OCI-M1 (cell line): Measurements from ENCODE around the gene HMGXB4.
A peak's percentile ranks its signal among the peaks of the same experiment; 100 is the strongest.

Source experiments
- DNase-seq: peaks from one replicate; lab custom pipeline; 2025; lab: John Stamatoyannopoulos, UW

The HMGXB4 gene

GRCh38 chr22:35257002-35257320 is 332 bp upstream of the HMGXB4 start:
- DNase-seq: no peak

- DNase-seq: peak; percentile 44
Measured at GRCh38 chr22:35258191-35258988, 1.1 kb downstream of the HMGXB4 start.

- no peak for DNase-seq
Measured at GRCh38 chr22:35264986-35265385, 7.7 kb downstream of the HMGXB4 start.

- DNase-seq: no peak
Measured at GRCh38 chr22:35266277-35266676, 9.0 kb downstream of the HMGXB4 start.

GRCh38 chr22:35269630-35270029 is 12.3 kb downstream of the HMGXB4 start:
- DNase-seq: no peak

GRCh38 chr22:35274154-35274871 is 17.0 kb downstream of the HMGXB4 start:
- no peak for DNase-seq

- DNase-seq: no peak
Measured at GRCh38 chr22:35275580-35275979, 18.3 kb downstream of the HMGXB4 start.

GRCh38 chr22:35276019-35276418 is 18.7 kb downstream of the HMGXB4 start:
- DNase-seq: no peak

GRCh38 chr22:35288116-35288515 is 30.8 kb downstream of the HMGXB4 start:
- DNase-seq: no peak

GRCh38 chr22:35292786-35293185 is 35.5 kb downstream of the HMGXB4 start:
- no peak for DNase-seq

- no peak for DNase-seq
Measured at GRCh38 chr22:35296051-35296450, 38.8 kb downstream of the HMGXB4 start.

GRCh38 chr22:35299217-35299672 is 42.0 kb downstream of the HMGXB4 start:
- DNase-seq: peak; percentile 83

- peak; percentile 98 for DNase-seq
Measured at GRCh38 chr22:35299673-35300499, 42.6 kb downstream of the HMGXB4 start, which contains the start of gene TOM1. TSS of gene TOM1 (plus strand) at chr22:35299894. CDS start at chr22:35299929, 35 bp downstream.

- DNase-seq: peak; percentile 85
Measured at GRCh38 chr22:35301372-35301874, 44.1 kb downstream of the HMGXB4 start.

GRCh38 chr22:35303029-35303624 is 45.8 kb downstream of the HMGXB4 start:
- no peak for DNase-seq

- no peak for DNase-seq
Measured at GRCh38 chr22:35305525-35306070, 48.3 kb downstream of the HMGXB4 start.

GRCh38 chr22:35306350-35306967 is 49.2 kb downstream of the HMGXB4 start:
- DNase-seq: no peak

- no peak for DNase-seq
Measured at GRCh38 chr22:35307372-35307771, 50.1 kb downstream of the HMGXB4 start.

- DNase-seq: no peak
Measured at GRCh38 chr22:35307892-35308291, 50.6 kb downstream of the HMGXB4 start.

- DNase-seq: no peak
Measured at GRCh38 chr22:35308480-35309021, 51.3 kb downstream of the HMGXB4 start.
